Muscle layer of colon (tissue), 2 donors: ENCODE results near the gene PI4KA.

Experiments used
- H3K27ac ChIP-seq: one replicate; pipeline ENCODE4 v1.7.0; 2013; ENCODE audit warnings: low read depth, mild to moderate bottlenecking, low read length, moderate library complexity
- H3K27me3 ChIP-seq, 2 donors: one replicate each; pipeline ENCODE4 v1.7.0; 2013; ENCODE audit warnings: low read length in 2 of 2, mild to moderate bottlenecking in 2 of 2; ENCODE audit not compliant: insufficient read depth in 2 of 2, control insufficient read depth in 1 of 2
- H3K36me3 ChIP-seq: one replicate; pipeline ENCODE4 v1.7.0; 2013; ENCODE audit warnings: mild to moderate bottlenecking, low read length; ENCODE audit not compliant: insufficient read depth
- H3K4me1 ChIP-seq: one replicate; pipeline ENCODE4 v1.7.0; 2013; ENCODE audit warnings: mild to moderate bottlenecking, low read length; ENCODE audit not compliant: insufficient read depth
- H3K4me3 ChIP-seq, 2 donors: one replicate each; pipeline ENCODE4 v1.7.0; 2013; ENCODE audit warnings: low read length in 2 of 2, low read depth in 1 of 2, mild to moderate bottlenecking in 1 of 2, moderate library complexity in 1 of 2
- H3K9ac ChIP-seq: one replicate; pipeline ENCODE4 v1.7.0; 2013; ENCODE audit warnings: low read length
- H3K9me3 ChIP-seq: one replicate; pipeline ENCODE4 v1.7.0; 2013; ENCODE audit warnings: mild to moderate bottlenecking, low read length
- donor health status: abdominal sarcoma.
- donor health status: Adenocarcinoma of cecum.

Gene PI4KA

GRCh38 chr22:20808844-20809243, 49.8 kb downstream of the PI4KA start:
- Histone ChIP-seq H3K27me3 (no peaks in the 10 kb centered on the region), H3K9ac (no peak overlapping the region), H3K4me3 (no peak overlapping the region), H3K27ac (no peak overlapping the region), H3K9me3 (no peaks in the 10 kb centered on the region), H3K36me3 (peaks cover 75% of the 10 kb centered on the region), H3K4me1 (no peaks in the 10 kb centered on the region)

- H3K4me1 ChIP-seq, result no peaks in the 10 kb centered on the region
- H3K36me3 ChIP-seq, result peaks cover 81% of the 10 kb centered on the region
- no peak overlapping the region for H3K27ac ChIP-seq
- no peaks in the 10 kb centered on the region for H3K9me3 ChIP-seq
- H3K27me3 ChIP-seq, result no peaks in the 10 kb centered on the region
- no peak overlapping the region for H3K9ac ChIP-seq
- H3K4me3 ChIP-seq, result no peak overlapping the region
Observed at GRCh38 chr22:20807315-20807752, 51.3 kb downstream of the PI4KA start.

- no peak overlapping the region for H3K9ac ChIP-seq
- H3K4me3 ChIP-seq, result no peak overlapping the region
- peaks cover 79% of the 10 kb centered on the region for H3K36me3 ChIP-seq
- no peaks in the 10 kb centered on the region for H3K27me3 ChIP-seq
- no peak overlapping the region for H3K27ac ChIP-seq
- H3K9me3 ChIP-seq, result no peaks in the 10 kb centered on the region
- H3K4me1 ChIP-seq, result no peaks in the 10 kb centered on the region
Observed at GRCh38 chr22:20805972-20806471, 52.6 kb downstream of the PI4KA start.

GRCh38 chr22:20804650-20805049, 54.0 kb downstream of the PI4KA start:
- no peaks in the 10 kb centered on the region for H3K4me1 ChIP-seq
- no peak overlapping the region for H3K27ac ChIP-seq
- H3K4me3 ChIP-seq, result no peak overlapping the region
- H3K9me3 ChIP-seq, result no peaks in the 10 kb centered on the region
- H3K36me3 ChIP-seq, result peaks cover 75% of the 10 kb centered on the region
- no peak overlapping the region for H3K9ac ChIP-seq
- no peaks in the 10 kb centered on the region for H3K27me3 ChIP-seq

- H3K9ac ChIP-seq, result no peak overlapping the region
- no peak overlapping the region for H3K4me3 ChIP-seq
- H3K27me3 ChIP-seq, result no peaks in the 10 kb centered on the region
- no peaks in the 10 kb centered on the region for H3K9me3 ChIP-seq
- H3K27ac ChIP-seq, result no peak overlapping the region
- H3K4me1 ChIP-seq, result no peaks in the 10 kb centered on the region
- H3K36me3 ChIP-seq, result peaks cover 75% of the 10 kb centered on the region
Observed at GRCh38 chr22:20803696-20804324, 54.8 kb downstream of the PI4KA start.

GRCh38 chr22:20802922-20803553, 55.6 kb downstream of the PI4KA start:
- Histone ChIP-seq H3K27ac (no peak overlapping the region), H3K9me3 (no peaks in the 10 kb centered on the region), H3K36me3 (peaks cover 80% of the 10 kb centered on the region), H3K27me3 (no peaks in the 10 kb centered on the region), H3K9ac (no peak overlapping the region), H3K4me1 (no peaks in the 10 kb centered on the region), H3K4me3 (no peak overlapping the region)

- no peaks in the 10 kb centered on the region for H3K4me1 ChIP-seq
- no peaks in the 10 kb centered on the region for H3K27me3 ChIP-seq
- no peaks in the 10 kb centered on the region for H3K9me3 ChIP-seq
- no peak overlapping the region for H3K4me3 ChIP-seq
- H3K9ac ChIP-seq, result no peak overlapping the region
- H3K27ac ChIP-seq, result no peak overlapping the region
- peaks cover 83% of the 10 kb centered on the region for H3K36me3 ChIP-seq
Observed at GRCh38 chr22:20802452-20802851, 56.2 kb downstream of the PI4KA start.

- no peaks in the 10 kb centered on the region for H3K9me3 ChIP-seq
- no peak overlapping the region for H3K9ac ChIP-seq
- H3K27me3 ChIP-seq, result no peaks in the 10 kb centered on the region
- H3K36me3 ChIP-seq, result peaks cover 81% of the 10 kb centered on the region
- no peaks in the 10 kb centered on the region for H3K4me1 ChIP-seq
- no peak overlapping the region for H3K27ac ChIP-seq
- H3K4me3 ChIP-seq, result no peak overlapping the region
Observed at GRCh38 chr22:20799449-20799848, 59.2 kb downstream of the PI4KA start.

GRCh38 chr22:20798974-20799373, 59.6 kb downstream of the PI4KA start:
- H3K9ac ChIP-seq, result no peak overlapping the region
- H3K4me1 ChIP-seq, result no peaks in the 10 kb centered on the region
- no peak overlapping the region for H3K27ac ChIP-seq
- no peaks in the 10 kb centered on the region for H3K9me3 ChIP-seq
- H3K36me3 ChIP-seq, result peaks cover 79% of the 10 kb centered on the region
- H3K27me3 ChIP-seq, result no peaks in the 10 kb centered on the region
- no peak overlapping the region for H3K4me3 ChIP-seq

- H3K9me3 ChIP-seq, result no peaks in the 10 kb centered on the region
- no peak overlapping the region for H3K27ac ChIP-seq
- H3K4me3 ChIP-seq, result no peak overlapping the region
- H3K36me3 ChIP-seq, result peaks cover 71% of the 10 kb centered on the region
- H3K27me3 ChIP-seq, result no peaks in the 10 kb centered on the region
- no peaks in the 10 kb centered on the region for H3K4me1 ChIP-seq
- H3K9ac ChIP-seq, result no peak overlapping the region
Observed at GRCh38 chr22:20798218-20798617, 60.4 kb downstream of the PI4KA start.

GRCh38 chr22:20796731-20797130, 61.9 kb downstream of the PI4KA start:
- H3K27ac ChIP-seq, result no peak overlapping the region
- no peak overlapping the region for H3K4me3 ChIP-seq
- peaks cover 56% of the 10 kb centered on the region for H3K36me3 ChIP-seq
- H3K9me3 ChIP-seq, result no peaks in the 10 kb centered on the region
- no peaks in the 10 kb centered on the region for H3K4me1 ChIP-seq
- H3K27me3 ChIP-seq, result no peaks in the 10 kb centered on the region
- no peak overlapping the region for H3K9ac ChIP-seq
